ENCODE results near the gene ATP6V1G3.

DNA sequence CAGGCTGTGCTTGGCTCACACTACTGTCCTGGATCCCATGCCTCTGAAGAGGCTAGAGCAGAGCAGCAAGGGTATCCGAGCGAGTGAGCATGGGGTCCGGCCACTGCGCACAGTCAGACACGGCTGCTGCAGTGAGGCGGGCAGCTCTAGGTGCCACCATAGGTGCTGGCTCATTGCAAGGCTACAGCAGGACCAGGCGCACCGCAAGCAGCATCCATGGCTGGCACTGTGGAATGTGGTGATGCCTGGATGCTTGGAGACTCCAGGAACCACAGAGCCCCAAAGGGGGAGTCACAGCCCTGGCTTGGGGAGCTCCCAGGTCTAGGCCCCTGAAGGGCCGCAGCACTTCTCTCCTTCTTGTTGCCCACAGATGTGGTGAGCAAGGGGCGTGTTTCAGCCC, 47.2 kb downstream of the ATP6V1G3 start:
- no peak for TF ChIP-seq POLR2A (IDR thresholded peaks at IDR 0.05; ENCODE audit: low read depth, low read length)
- TF ChIP-seq, protein P1, sequence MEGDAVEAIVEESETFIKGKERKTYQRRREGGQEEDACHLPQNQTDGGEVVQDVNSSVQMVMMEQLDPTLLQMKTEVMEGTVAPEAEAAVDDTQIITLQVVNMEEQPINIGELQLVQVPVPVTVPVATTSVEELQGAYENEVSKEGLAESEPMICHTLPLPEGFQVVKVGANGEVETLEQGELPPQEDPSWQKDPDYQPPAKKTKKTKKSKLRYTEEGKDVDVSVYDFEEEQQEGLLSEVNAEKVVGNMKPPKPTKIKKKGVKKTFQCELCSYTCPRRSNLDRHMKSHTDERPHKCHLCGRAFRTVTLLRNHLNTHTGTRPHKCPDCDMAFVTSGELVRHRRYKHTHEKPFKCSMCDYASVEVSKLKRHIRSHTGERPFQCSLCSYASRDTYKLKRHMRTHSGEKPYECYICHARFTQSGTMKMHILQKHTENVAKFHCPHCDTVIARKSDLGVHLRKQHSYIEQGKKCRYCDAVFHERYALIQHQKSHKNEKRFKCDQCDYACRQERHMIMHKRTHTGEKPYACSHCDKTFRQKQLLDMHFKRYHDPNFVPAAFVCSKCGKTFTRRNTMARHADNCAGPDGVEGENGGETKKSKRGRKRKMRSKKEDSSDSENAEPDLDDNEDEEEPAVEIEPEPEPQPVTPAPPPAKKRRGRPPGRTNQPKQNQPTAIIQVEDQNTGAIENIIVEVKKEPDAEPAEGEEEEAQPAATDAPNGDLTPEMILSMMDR (conservative IDR thresholded peaks at IDR 0.05; ENCODE audit: low read depth, low read length): no peak
- no peak for TF ChIP-seq CEBPB (IDR thresholded peaks at IDR 0.05; ENCODE audit: low read depth, low read length)
- no peak for TF ChIP-seq FOS (IDR thresholded peaks at IDR 0.05; ENCODE audit: low read depth, low read length)
- TF ChIP-seq, protein P2, sequence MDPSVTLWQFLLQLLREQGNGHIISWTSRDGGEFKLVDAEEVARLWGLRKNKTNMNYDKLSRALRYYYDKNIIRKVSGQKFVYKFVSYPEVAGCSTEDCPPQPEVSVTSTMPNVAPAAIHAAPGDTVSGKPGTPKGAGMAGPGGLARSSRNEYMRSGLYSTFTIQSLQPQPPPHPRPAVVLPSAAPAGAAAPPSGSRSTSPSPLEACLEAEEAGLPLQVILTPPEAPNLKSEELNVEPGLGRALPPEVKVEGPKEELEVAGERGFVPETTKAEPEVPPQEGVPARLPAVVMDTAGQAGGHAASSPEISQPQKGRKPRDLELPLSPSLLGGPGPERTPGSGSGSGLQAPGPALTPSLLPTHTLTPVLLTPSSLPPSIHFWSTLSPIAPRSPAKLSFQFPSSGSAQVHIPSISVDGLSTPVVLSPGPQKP (IDR thresholded peaks at IDR 0.05; ENCODE audit: borderline replicate concordance, low read depth, low read length): no peak
- TF ChIP-seq RAD21 (IDR thresholded peaks at IDR 0.05; ENCODE audit: low read length): no peak
- no peak for TF ChIP-seq CHD1 (IDR thresholded peaks at IDR 0.05; ENCODE audit: low read depth, low read length)
- no peak for TF ChIP-seq SMC3 (IDR thresholded peaks at IDR 0.05; ENCODE audit: low read depth, low read length)
- TF ChIP-seq BHLHE40 (IDR thresholded peaks at IDR 0.05; ENCODE audit: low read depth, low read length): no peak
- no peak for TF ChIP-seq MAFK (IDR thresholded peaks at IDR 0.05; ENCODE audit: low read depth, low read length)

Data from IMR-90 (cell line).